ENCODE results near the gene VCP.

GRCh38 chr9:35010351-35010958 lies 62.0 kb downstream of the VCP start:
- TF ChIP-seq, protein P1, sequence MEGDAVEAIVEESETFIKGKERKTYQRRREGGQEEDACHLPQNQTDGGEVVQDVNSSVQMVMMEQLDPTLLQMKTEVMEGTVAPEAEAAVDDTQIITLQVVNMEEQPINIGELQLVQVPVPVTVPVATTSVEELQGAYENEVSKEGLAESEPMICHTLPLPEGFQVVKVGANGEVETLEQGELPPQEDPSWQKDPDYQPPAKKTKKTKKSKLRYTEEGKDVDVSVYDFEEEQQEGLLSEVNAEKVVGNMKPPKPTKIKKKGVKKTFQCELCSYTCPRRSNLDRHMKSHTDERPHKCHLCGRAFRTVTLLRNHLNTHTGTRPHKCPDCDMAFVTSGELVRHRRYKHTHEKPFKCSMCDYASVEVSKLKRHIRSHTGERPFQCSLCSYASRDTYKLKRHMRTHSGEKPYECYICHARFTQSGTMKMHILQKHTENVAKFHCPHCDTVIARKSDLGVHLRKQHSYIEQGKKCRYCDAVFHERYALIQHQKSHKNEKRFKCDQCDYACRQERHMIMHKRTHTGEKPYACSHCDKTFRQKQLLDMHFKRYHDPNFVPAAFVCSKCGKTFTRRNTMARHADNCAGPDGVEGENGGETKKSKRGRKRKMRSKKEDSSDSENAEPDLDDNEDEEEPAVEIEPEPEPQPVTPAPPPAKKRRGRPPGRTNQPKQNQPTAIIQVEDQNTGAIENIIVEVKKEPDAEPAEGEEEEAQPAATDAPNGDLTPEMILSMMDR (IDR thresholded peaks at IDR 0.05), result no peak
- TF ChIP-seq EZH2phosphoT487 (IDR thresholded peaks at IDR 0.05), result no peak

All from neural progenitor cell (in vitro differentiated cells).